Activated naive CD4-positive, alpha-beta T cell treated with anti-CD3 and anti-CD28 coated beads for 36 hours (primary cell): ENCODE data around the gene CYTH3. TPM values are rescaled to one million over a fixed set of nuclear protein-coding genes. Genes with fewer than 3 reads are reported as not detected.
"Not testable (repeated sequence)": the region's sequence is repeated elsewhere in the genome, so short reads cannot be mapped to it uniquely, and the experiment has no call there.

Experiments used
- CTCF ChIA-PET: fragments of 350-600 bp; sonication (Branson Sonifier 250); formaldehyde crosslinking; loops from one replicate; lab custom pipeline; 2021; ENCODE audit warnings: antibody characterized with exemption; lab: Charles Lee
- DNase-seq: peaks from one replicate; pipeline ENCODE4 v3.0.0-alpha.2; 2020
- H3K27ac Mint-ChIP-seq: one replicate; pipeline ENCODE4 v1.8.0; 2021; ENCODE audit warnings: mild to moderate bottlenecking, mixed read lengths
- H3K27me3 Mint-ChIP-seq: one replicate; pipeline ENCODE4 v1.8.0; 2021; ENCODE audit warnings: low read depth, mixed read lengths
- H3K36me3 Mint-ChIP-seq: one replicate; pipeline ENCODE4 v1.8.0; 2021; ENCODE audit warnings: low read depth, mixed read lengths
- H3K4me1 Mint-ChIP-seq: one replicate; pipeline ENCODE4 v1.8.0; 2021; ENCODE audit warnings: low read depth, mixed read lengths
- H3K4me3 Mint-ChIP-seq: one replicate; pipeline ENCODE4 v1.8.0; 2021; ENCODE audit warnings: mild to moderate bottlenecking, moderate library complexity, mixed read lengths
- H3K9me3 Mint-ChIP-seq: one replicate; pipeline ENCODE4 v1.8.0; 2021; ENCODE audit warnings: mixed read lengths
- intact Hi-C: fragments of 100-400 bp; cut with micrococcal nuclease; formaldehyde crosslinking; loops from one replicate; pipeline ENCODE4 v1.15.1; 2023
- total RNA-seq, 2 experiments: library from RNA; stranded (reverse); gene quantifications; one replicate each; pipeline ENCODE4 v1.2.3, GENCODE V29; 2021

CYTH3 gene
- total RNA-seq, 2 experiments from 2014 or later: 1.1 TPM

GRCh38 chr7:6156734-6157133 lies 115.7 kb downstream of the CYTH3 start:
- no peaks in the 10 kb centered on the region for H3K4me1 Mint-ChIP-seq

GRCh38 chr7:6155596-6155995 lies 116.8 kb downstream of the CYTH3 start:
- Mint-ChIP-seq H3K4me3 (no peak overlapping the region), H3K36me3 (peaks cover 25% of the 10 kb centered on the region), H3K4me1 (no peaks in the 10 kb centered on the region), H3K9me3 (no peaks in the 10 kb centered on the region), H3K27me3 (no peaks in the 10 kb centered on the region), H3K27ac (no peak overlapping the region)
- CTCF ChIA-PET: interaction anchor here (0.6 kb wide), 2 partner anchors 49 to 570 kb away, joined by 3 read pairs; no protein-coding TSS in a partner anchor
- intact Hi-C loops: no loop called here
- DNase-seq: no peak

More at GRCh38 chr7:6156734-6157133, 115.7 kb downstream of the CYTH3 start:
- intact Hi-C loops: no loop called here
- Mint-ChIP-seq H3K9me3 (no peaks in the 10 kb centered on the region), H3K27me3 (no peaks in the 10 kb centered on the region), H3K27ac (no peak overlapping the region), H3K4me3 (no peak overlapping the region), H3K36me3 (peaks cover 23% of the 10 kb centered on the region)
- CTCF ChIA-PET: no interaction called here
- DNase-seq: no peak

GRCh38 chr7:6154542-6155404 lies 117.7 kb downstream of the CYTH3 start:
- no peak for DNase-seq
- intact Hi-C loops: no loop called here
- Mint-ChIP-seq H3K4me3 (no peak overlapping the region), H3K36me3 (peaks cover 25% of the 10 kb centered on the region), H3K27me3 (no peaks in the 10 kb centered on the region), H3K27ac (no peak overlapping the region), H3K4me1 (no peaks in the 10 kb centered on the region), H3K9me3 (no peaks in the 10 kb centered on the region)
- CTCF ChIA-PET: interaction anchor here (0.6 kb wide), 1 partner anchor 48 kb away, joined by 3 read pairs; no protein-coding TSS in a partner anchor

- H3K27ac Mint-ChIP-seq: no peak overlapping the region
- no peaks in the 10 kb centered on the region for H3K4me1 Mint-ChIP-seq
- CTCF ChIA-PET: interaction anchor here (0.7 kb wide), 1 partner anchor 734 kb away, joined by 7 read pairs; no protein-coding TSS in a partner anchor
- no peak overlapping the region for H3K4me3 Mint-ChIP-seq
- peaks cover 25% of the 10 kb centered on the region for H3K36me3 Mint-ChIP-seq
- no peaks in the 10 kb centered on the region for H3K27me3 Mint-ChIP-seq
- no peak for DNase-seq
- intact Hi-C loops: no loop called here
- no peaks in the 10 kb centered on the region for H3K9me3 Mint-ChIP-seq
Measured at GRCh38 chr7:6153646-6154541, 118.5 kb downstream of the CYTH3 start.

GRCh38 chr7:6151994-6152735 lies 120.3 kb downstream of the CYTH3 start:
- Mint-ChIP-seq H3K36me3 (peaks cover 31% of the 10 kb centered on the region), H3K27me3 (no peaks in the 10 kb centered on the region), H3K27ac (no peak overlapping the region), H3K9me3 (no peaks in the 10 kb centered on the region), H3K4me3 (no peak overlapping the region), H3K4me1 (no peaks in the 10 kb centered on the region)
- intact Hi-C loops: no loop called here
- CTCF ChIA-PET: interaction anchor here (0.7 to 1.7 kb wide), 2 partner anchors 10 to 110 kb away, joined by 3 to 4 read pairs; no protein-coding TSS in a partner anchor
- no peak for DNase-seq

GRCh38 chr7:6151527-6151926 lies 120.9 kb downstream of the CYTH3 start:
- H3K4me1 Mint-ChIP-seq, H3K9me3 Mint-ChIP-seq, DNase-seq, H3K27me3 Mint-ChIP-seq, intact Hi-C loops, H3K27ac Mint-ChIP-seq, H3K4me3 Mint-ChIP-seq: not testable (repeated sequence)
- H3K36me3 Mint-ChIP-seq: peaks cover 35% of the 10 kb centered on the region
- CTCF ChIA-PET: interaction anchor here (0.6 to 1.7 kb wide), 5 partner anchors 9 to 154 kb away, joined by 3 to 4 read pairs (median 3); no protein-coding TSS in a partner anchor

GRCh38 chr7:6149996-6150395 lies 122.4 kb downstream of the CYTH3 start:
- intact Hi-C loops: no loop called here
- H3K4me1 Mint-ChIP-seq: no peaks in the 10 kb centered on the region
- DNase-seq: no peak
- CTCF ChIA-PET: no interaction called here
- H3K27me3 Mint-ChIP-seq: no peaks in the 10 kb centered on the region
- H3K27ac Mint-ChIP-seq: no peak overlapping the region
- peaks cover 38% of the 10 kb centered on the region for H3K36me3 Mint-ChIP-seq
- no peak overlapping the region for H3K4me3 Mint-ChIP-seq
- no peaks in the 10 kb centered on the region for H3K9me3 Mint-ChIP-seq

GRCh38 chr7:6148724-6149360 lies 123.6 kb downstream of the CYTH3 start:
- peaks cover 41% of the 10 kb centered on the region for H3K36me3 Mint-ChIP-seq
- CTCF ChIA-PET: no interaction called here
- H3K4me1 Mint-ChIP-seq: no peaks in the 10 kb centered on the region
- no peaks in the 10 kb centered on the region for H3K9me3 Mint-ChIP-seq
- no peaks in the 10 kb centered on the region for H3K27me3 Mint-ChIP-seq
- no peak overlapping the region for H3K4me3 Mint-ChIP-seq
- no peak overlapping the region for H3K27ac Mint-ChIP-seq
- intact Hi-C loops: no loop called here
- DNase-seq: no peak

- Mint-ChIP-seq H3K27ac (no peak overlapping the region), H3K27me3 (no peaks in the 10 kb centered on the region), H3K36me3 (peaks cover 37% of the 10 kb centered on the region), H3K4me3 (no peak overlapping the region), H3K9me3 (no peaks in the 10 kb centered on the region), H3K4me1 (no peaks in the 10 kb centered on the region)
- intact Hi-C loops: no loop called here
- CTCF ChIA-PET: no interaction called here
- DNase-seq: no peak
Measured at GRCh38 chr7:6147627-6148026, 124.8 kb downstream of the CYTH3 start.

- Mint-ChIP-seq H3K27ac (no peak overlapping the region), H3K27me3 (no peaks in the 10 kb centered on the region)
Measured at GRCh38 chr7:6146666-6147065, 125.8 kb downstream of the CYTH3 start.

GRCh38 chr7:6143997-6144396 lies 128.4 kb downstream of the CYTH3 start:
- intact Hi-C loops: no loop called here
- no peaks in the 10 kb centered on the region for H3K4me1 Mint-ChIP-seq
- no peaks in the 10 kb centered on the region for H3K9me3 Mint-ChIP-seq
- peaks cover 37% of the 10 kb centered on the region for H3K36me3 Mint-ChIP-seq
- DNase-seq: no peak
- CTCF ChIA-PET: no interaction called here
- no peaks in the 10 kb centered on the region for H3K27me3 Mint-ChIP-seq
- no peak overlapping the region for H3K4me3 Mint-ChIP-seq
- H3K27ac Mint-ChIP-seq: no peak overlapping the region

More at GRCh38 chr7:6146666-6147065, 125.8 kb downstream of the CYTH3 start:
- Mint-ChIP-seq H3K36me3 (peaks cover 33% of the 10 kb centered on the region), H3K4me3 (no peak overlapping the region), H3K9me3 (no peaks in the 10 kb centered on the region), H3K4me1 (no peaks in the 10 kb centered on the region)
- intact Hi-C loops: no loop called here
- CTCF ChIA-PET: no interaction called here
- DNase-seq: no peak
